B cell (primary cell): ENCODE data around the gene ASTN2.

ENCODE experiments used
- CTCF ChIP-seq: fragments of 200-600 bp; IDR thresholded peaks from one replicate; pipeline ENCODE4 v1.8.0; 2022; ENCODE audit warnings: antibody characterized with exemption, mild to moderate bottlenecking
- EZH2 ChIP-seq: IDR thresholded peaks from 2 replicates; pipeline ENCODE4 v1.6.1; 2012; ENCODE audit warnings: borderline replicate concordance, low read depth, mild to moderate bottlenecking, moderate library complexity, low read length; ENCODE audit not compliant: insufficient read depth, poor library complexity, severe bottlenecking

GRCh38 chr9:117088786-117089185 is 326.1 kb downstream of the ASTN2 start:
- TF ChIP-seq CTCF (no peak), EZH2 (no peak)
